Vagina (tissue), 2 donors: ENCODE measurements around the gene CLDN1. TPM values are rescaled to one million over a fixed set of nuclear protein-coding genes. Genes with fewer than 3 reads are reported as not detected.
A peak's percentile ranks its signal among the peaks of the same experiment; 100 is the strongest.

Source experiments
- DNase-seq, 2 donors: peaks; one replicate each; pipeline ENCODE4 v3.0.0-alpha.2; 2017; ENCODE audit errors: extremely low spot score in 2 of 2
- H3K27ac ChIP-seq: fragments of 200-600 bp; sonication (generic); one replicate; pipeline ENCODE4 v1.5.1; 2019
- H3K27me3 ChIP-seq: fragments of 200-600 bp; sonication (generic); one replicate; pipeline ENCODE4 v1.5.1; 2019
- H3K36me3 ChIP-seq, 2 donors: fragments of 200-600 bp; sonication (generic); one replicate each; pipeline ENCODE4 v1.5.1; 2017 to 2019
- H3K4me1 ChIP-seq: fragments of 200-600 bp; sonication (generic); one replicate; pipeline ENCODE4 v1.5.1; 2019
- H3K4me3 ChIP-seq, 2 donors: fragments of 200-600 bp; sonication (generic); 1 replicate in 1 of 2; 2 replicates in 1 of 2; pipeline ENCODE4 v1.5.1; 2016 to 2019
- H3K9me3 ChIP-seq: fragments of 200-600 bp; sonication (generic); one replicate; pipeline ENCODE4 v1.5.1; 2019
- CTCF ChIP-seq, 3 experiments: fragments of 450-650 bp in 2 of 3; fragments of 200-600 bp in 1 of 3; sonication (generic) in 1 of 3; IDR thresholded peaks; one replicate each; pipeline ENCODE4 v1.5.1; 2017 to 2019; ENCODE audit warnings: antibody characterized with exemption in 3 of 3, mild to moderate bottlenecking in 2 of 3, moderate library complexity in 2 of 3
- POLR2A ChIP-seq, 2 donors: fragments of 450-650 bp; IDR thresholded peaks; one replicate each; pipeline ENCODE4 v1.6.1; 2017; ENCODE audit warnings: antibody characterized with exemption in 2 of 2, mild to moderate bottlenecking in 2 of 2, moderate library complexity in 2 of 2
- POLR2AphosphoS5 ChIP-seq, 2 donors: sonication (generic); formaldehyde crosslinking; IDR thresholded peaks; one replicate each; pipeline ENCODE4 v1.9.0; 2017; ENCODE audit warnings: antibody characterized with exemption in 2 of 2, mild to moderate bottlenecking in 2 of 2, low read depth in 1 of 2; ENCODE audit not compliant: insufficient read depth in 1 of 2
- intact Hi-C: fragments of 100-400 bp; cut with DNase I; formaldehyde crosslinking; loops from one replicate; pipeline ENCODE4 v1.15.1; 2023
- total RNA-seq: library from RNA; depleted of rRNA; stranded (reverse); fragments of >200 nt; gene quantifications from one replicate; pipeline ENCODE4 v1.2.3, GENCODE V29; 2016

Gene CLDN1
- total RNA-seq, 1 donor from 2014 or later, result 48.6 TPM

GRCh38 chr3:190336516-190337189 lies 14.4 kb upstream of the CLDN1 start:
- Histone ChIP-seq H3K4me1 (no peaks in the 10 kb centered on the region), H3K9me3 (no peaks in the 10 kb centered on the region), H3K36me3 (no peaks in the 10 kb centered on the region), H3K4me3 (no peak overlapping the region), H3K27me3 (no peaks in the 10 kb centered on the region), H3K27ac (no peak overlapping the region)
- TF ChIP-seq POLR2A (IDR thresholded peaks at IDR 0.05) (no peak), POLR2AphosphoS5 (IDR thresholded peaks at IDR 0.05; ENCODE audit: insufficient read depth in 1 of 2, low read depth in 1 of 2) (peak in 1 of 2 donors; percentile 39)
- intact Hi-C loops, result no loop called here
- DNase-seq, result no peak

GRCh38 chr3:190333961-190334360 lies 11.7 kb upstream of the CLDN1 start:
- Histone ChIP-seq H3K4me1 (no peaks in the 10 kb centered on the region), H3K27ac (no peak overlapping the region), H3K36me3 (no peaks in the 10 kb centered on the region), H3K27me3 (no peaks in the 10 kb centered on the region), H3K4me3 (no peak overlapping the region), H3K9me3 (no peaks in the 10 kb centered on the region)
- no peak for DNase-seq
- intact Hi-C loops, result no loop called here
- no peak for TF ChIP-seq POLR2A (IDR thresholded peaks at IDR 0.05)
- no peak for TF ChIP-seq CTCF (IDR thresholded peaks at IDR 0.05)

- Histone ChIP-seq H3K4me3 (no peak overlapping the region), H3K27me3 (no peaks in the 10 kb centered on the region), H3K4me1 (peaks cover 14% of the 10 kb centered on the region), H3K36me3 (no peaks in the 10 kb centered on the region), H3K27ac (no peak overlapping the region), H3K9me3 (no peaks in the 10 kb centered on the region)
- no peak for TF ChIP-seq CTCF (IDR thresholded peaks at IDR 0.05)
- intact Hi-C loops, result no loop called here
- no peak for DNase-seq
Measured at GRCh38 chr3:190330936-190331734, 8.9 kb upstream of the CLDN1 start.

GRCh38 chr3:190326930-190327329 lies 4.7 kb upstream of the CLDN1 start:
- DNase-seq, result no peak
- peak overlapping the region; percentile 11 for H3K27ac ChIP-seq
- H3K9me3 ChIP-seq, result no peaks in the 10 kb centered on the region
- intact Hi-C loops, result loop anchor here (10.0 kb wide), 1 partner anchor 352 kb away; no protein-coding TSS in a partner anchor
- H3K36me3 ChIP-seq, result no peaks in the 10 kb centered on the region
- peaks cover 25% of the 10 kb centered on the region for H3K4me1 ChIP-seq
- H3K4me3 ChIP-seq, result no peak overlapping the region
- no peaks in the 10 kb centered on the region for H3K27me3 ChIP-seq
- no peak for TF ChIP-seq CTCF (IDR thresholded peaks at IDR 0.05)
- peak in 1 of 2 donors; percentile 57 for TF ChIP-seq POLR2AphosphoS5 (IDR thresholded peaks at IDR 0.05; ENCODE audit: insufficient read depth in 1 of 2, low read depth in 1 of 2)
- TF ChIP-seq POLR2A (IDR thresholded peaks at IDR 0.05), result no peak

- intact Hi-C loops, result loop anchor here (10.0 kb wide), 1 partner anchor 352 kb away; no protein-coding TSS in a partner anchor
- no peaks in the 10 kb centered on the region for H3K9me3 ChIP-seq
- no peak overlapping the region for H3K4me3 ChIP-seq
- H3K4me1 ChIP-seq, result peaks cover 28% of the 10 kb centered on the region
- no peak for DNase-seq
- H3K27ac ChIP-seq, result peak overlapping the region; percentile 11
- no peaks in the 10 kb centered on the region for H3K36me3 ChIP-seq
- H3K27me3 ChIP-seq, result no peaks in the 10 kb centered on the region
- TF ChIP-seq POLR2A (IDR thresholded peaks at IDR 0.05), result no peak
- no peak for TF ChIP-seq CTCF (IDR thresholded peaks at IDR 0.05)
- TF ChIP-seq POLR2AphosphoS5 (IDR thresholded peaks at IDR 0.05; ENCODE audit: insufficient read depth in 1 of 2, low read depth in 1 of 2), result no peak
Measured at GRCh38 chr3:190326361-190326760, 4.1 kb upstream of the CLDN1 start.
